HG03342 (cell line): ENCODE results near the gene SLC9A9.
"Not testable (repeated sequence)": the region's sequence is repeated elsewhere in the genome, so short reads cannot be mapped to it uniquely, and the experiment has no call there.

ENCODE experiments used
- ATAC-seq: cut with Tn5 transposase; IDR thresholded peaks from one replicate; pipeline ENCODE4 v1.9.1; 2021; ENCODE audit warnings: mild to moderate bottlenecking, moderate library complexity; ENCODE audit not compliant: unreplicated experiment

Gene SLC9A9

GRCh38 chr3:143525408-143525807, 322.9 kb downstream of the SLC9A9 start:
- no peak for ATAC-seq

- no peak for ATAC-seq
Measured at GRCh38 chr3:143521803-143522202, 326.5 kb downstream of the SLC9A9 start.

- ATAC-seq: not testable (repeated sequence)
Measured at GRCh38 chr3:143517131-143517530, 331.1 kb downstream of the SLC9A9 start.

- no peak for ATAC-seq
Measured at GRCh38 chr3:143514874-143515273, 333.4 kb downstream of the SLC9A9 start.

DNA sequence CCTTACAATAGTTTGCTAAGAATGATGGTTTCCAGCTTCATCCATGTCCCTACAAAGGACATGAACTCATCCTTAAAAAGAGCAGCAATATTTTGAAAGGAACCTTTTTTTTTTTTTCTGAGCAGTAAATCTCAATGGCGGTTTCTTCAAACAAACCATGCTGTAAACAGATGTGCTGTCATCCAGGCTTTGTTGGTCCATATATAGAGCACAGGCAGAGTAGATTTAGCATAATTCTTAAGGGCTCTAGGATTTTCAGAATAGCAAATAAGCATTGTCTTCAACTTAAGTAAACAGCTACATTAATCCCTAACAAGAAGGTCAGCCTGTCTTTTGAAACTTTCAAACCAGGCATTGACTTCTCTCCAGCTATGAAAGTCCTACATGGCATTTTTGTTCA, 334.2 kb downstream of the SLC9A9 start:
- no peak for ATAC-seq

GRCh38 chr3:143511174-143511879, 336.9 kb downstream of the SLC9A9 start:
- ATAC-seq: no peak

GRCh38 chr3:143510601-143511000, 337.7 kb downstream of the SLC9A9 start:
- no peak for ATAC-seq

DNA sequence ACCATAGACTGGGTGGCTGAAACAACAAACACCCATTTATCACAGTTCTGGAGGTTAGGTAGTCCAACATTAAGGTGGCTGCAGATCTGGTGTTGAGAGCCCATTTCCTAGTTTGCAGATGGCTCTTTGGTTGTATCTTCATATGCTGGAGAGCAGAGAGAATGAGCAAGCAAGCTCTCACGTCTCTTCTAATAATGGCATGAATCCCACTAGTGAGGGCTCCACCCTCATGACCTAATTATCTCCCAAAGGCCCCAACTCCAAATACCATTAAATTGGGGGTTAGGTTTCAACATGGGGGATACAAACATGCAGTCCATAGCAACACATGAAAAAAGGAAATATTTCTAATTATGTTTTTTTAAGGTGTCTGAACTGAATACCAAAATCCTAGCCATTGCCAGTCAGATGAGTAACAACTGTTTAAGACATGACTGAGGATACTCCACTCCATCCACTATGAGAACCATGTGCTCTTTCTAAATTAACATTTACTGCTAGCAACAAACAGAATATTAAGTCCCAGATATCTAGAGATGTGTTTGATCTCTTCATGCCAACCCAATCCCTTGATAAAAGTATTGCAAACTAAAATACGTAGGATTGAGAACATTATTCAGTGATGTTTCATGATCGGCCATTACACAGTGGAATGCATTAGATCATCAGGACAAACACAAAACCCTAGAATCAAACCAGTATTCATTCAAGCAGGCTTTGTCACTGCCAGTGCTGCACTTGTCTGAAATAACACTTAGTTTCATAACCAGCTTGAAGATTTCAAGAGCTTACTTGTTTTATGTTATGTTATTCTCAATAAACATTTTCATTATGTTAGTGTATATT, 340.3 kb downstream of the SLC9A9 start:
- no peak for ATAC-seq

- no peak for ATAC-seq
Measured at GRCh38 chr3:143506190-143506589, 342.1 kb downstream of the SLC9A9 start.

GRCh38 chr3:143503325-143503885, 344.9 kb downstream of the SLC9A9 start:
- ATAC-seq: no peak

- ATAC-seq: no peak
Measured at GRCh38 chr3:143502081-143502480, 346.2 kb downstream of the SLC9A9 start.

GRCh38 chr3:143497382-143497781, 350.9 kb downstream of the SLC9A9 start:
- ATAC-seq: no peak

- no peak for ATAC-seq
Measured at GRCh38 chr3:143496191-143496590, 352.1 kb downstream of the SLC9A9 start.

DNA sequence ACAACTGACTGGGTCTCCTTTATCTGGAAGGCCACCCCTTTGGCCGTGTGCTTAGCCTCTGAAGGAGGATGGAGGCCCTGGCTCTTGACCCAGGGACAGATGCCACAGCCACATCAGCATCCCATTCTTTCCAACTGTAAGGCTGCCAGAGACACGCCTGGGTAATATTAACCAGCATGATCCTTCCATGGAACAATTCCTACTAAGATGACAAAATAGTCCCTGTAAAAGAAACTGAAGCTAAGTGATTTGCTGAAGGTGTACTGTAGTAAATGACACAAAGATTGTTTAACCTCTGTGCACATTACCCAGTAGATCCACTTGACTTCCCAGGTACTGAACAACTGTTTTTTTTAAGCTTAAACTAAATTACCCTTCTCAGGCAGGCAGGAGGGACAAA, 352.7 kb downstream of the SLC9A9 start:
- no peak for ATAC-seq

DNA sequence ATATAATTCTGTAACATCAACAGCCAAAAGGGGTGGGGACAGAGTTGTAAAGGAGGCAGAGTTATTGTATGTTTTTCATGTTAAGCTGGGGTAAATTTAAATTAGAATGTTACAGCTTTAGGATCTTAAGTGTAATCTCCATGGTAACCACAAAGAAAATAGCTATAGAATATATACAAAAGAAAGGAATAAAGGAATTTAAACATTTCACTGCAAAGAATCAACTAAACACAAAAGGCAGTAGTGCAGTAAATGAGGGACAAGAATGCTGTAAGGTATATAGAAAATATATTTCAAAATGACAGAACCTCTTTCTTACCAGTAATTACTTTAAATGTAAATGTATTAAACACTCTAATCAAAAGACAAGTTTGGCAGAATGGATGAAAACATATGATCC, 361.7 kb downstream of the SLC9A9 start:
- no peak for ATAC-seq

DNA sequence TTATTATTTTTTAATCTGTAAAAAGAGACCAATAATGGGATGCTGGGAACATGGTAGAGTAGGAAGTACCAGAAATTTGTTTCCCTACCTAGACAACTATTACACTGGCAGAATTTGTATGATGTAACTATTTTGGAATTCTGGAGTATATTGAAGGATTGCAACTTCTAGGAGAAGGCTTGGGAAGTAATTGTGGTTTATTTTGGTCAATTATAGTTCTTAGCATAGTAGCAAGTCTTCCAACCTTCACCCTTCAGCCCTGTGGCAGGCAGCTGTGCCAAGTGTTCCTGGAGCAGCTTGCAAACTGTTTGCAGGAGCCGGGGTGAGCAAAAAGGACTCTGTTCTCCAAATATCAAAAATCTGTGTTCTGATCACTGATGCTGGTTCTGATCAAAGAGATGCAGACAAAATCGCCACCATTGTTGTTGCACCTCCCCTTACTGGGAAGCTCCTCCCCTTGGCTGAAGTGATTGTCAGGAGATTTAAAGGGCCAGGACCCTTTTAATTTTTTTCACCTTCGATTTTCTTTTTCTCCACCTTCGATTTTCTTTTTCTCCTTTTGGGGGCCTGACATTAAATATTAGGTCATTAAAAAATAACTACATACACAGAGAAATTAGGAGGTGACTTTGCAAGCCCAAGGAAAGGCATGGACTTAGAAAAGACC, 363.3 kb downstream of the SLC9A9 start:
- ATAC-seq: no peak

GRCh38 chr3:143483214-143483613, 365.1 kb downstream of the SLC9A9 start:
- ATAC-seq: no peak

DNA sequence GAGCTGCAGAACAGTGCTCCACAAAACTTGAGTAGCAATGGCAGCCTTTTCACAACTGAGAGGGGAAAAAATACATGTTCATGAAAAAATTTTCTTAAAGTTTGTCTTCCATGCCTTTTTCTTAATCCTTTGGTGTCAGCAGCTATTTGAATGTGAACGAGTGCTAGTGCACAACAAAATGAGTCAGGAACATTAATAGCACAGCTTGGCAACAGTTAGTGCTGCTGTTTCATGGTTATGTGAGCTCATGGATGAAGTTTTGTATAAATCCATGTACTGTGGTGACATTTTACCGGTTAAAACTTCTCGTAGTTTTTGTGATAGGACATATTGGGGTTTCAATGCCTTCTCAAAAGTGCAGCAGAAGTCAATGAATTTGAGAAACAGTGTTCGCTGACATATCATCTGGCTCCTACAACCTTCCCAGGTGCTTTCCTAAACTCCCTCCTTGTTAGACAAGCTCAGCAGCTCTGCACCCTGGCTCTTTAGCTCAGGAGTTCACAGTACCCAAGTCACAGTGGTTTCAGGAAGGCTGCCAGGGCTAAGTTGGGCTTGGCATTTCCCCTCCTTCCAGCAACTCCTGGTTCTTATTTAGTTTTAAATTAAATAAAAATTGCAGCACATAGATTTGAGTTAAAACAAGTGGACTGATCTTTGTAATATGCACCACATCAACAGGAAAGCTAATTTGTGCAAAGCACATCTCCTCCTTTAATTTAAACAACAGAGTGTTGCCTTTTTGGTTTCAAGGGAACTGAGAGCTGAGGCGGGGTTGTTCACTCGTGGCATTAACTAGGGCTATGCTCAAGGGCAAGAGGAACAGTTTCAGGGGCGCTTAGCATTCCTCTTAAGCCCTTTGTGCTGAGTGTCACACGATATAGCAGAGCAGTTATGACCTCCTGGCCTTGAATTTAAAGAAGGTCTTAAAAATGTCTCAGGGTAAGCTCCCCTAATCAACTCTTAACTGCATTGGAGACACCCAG, 365.9 kb downstream of the SLC9A9 start:
- no peak for ATAC-seq

DNA sequence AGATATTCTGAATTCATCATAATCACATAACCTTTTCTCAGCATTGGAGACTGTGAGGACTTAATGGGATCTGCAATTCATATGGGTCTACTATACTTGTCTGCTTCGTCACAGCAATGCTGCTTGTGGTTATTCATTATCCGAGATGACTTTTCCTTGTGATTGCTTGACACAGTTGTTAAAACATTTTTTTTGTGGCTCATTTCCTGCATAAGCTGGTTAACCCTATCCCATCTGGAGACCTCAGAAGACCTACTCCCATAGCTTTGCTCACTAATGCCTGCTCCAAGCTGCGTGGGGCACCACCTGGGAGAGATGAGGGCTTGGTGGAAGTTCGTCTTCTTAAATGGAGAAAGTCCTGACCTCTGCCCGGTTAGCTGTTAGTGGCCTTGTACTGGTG, 367.9 kb downstream of the SLC9A9 start:
- no peak for ATAC-seq

- no peak for ATAC-seq
Measured at GRCh38 chr3:143479727-143480126, 368.5 kb downstream of the SLC9A9 start.
